ENCODE measurements around the gene CDK2.

The CDK2 gene

DNA sequence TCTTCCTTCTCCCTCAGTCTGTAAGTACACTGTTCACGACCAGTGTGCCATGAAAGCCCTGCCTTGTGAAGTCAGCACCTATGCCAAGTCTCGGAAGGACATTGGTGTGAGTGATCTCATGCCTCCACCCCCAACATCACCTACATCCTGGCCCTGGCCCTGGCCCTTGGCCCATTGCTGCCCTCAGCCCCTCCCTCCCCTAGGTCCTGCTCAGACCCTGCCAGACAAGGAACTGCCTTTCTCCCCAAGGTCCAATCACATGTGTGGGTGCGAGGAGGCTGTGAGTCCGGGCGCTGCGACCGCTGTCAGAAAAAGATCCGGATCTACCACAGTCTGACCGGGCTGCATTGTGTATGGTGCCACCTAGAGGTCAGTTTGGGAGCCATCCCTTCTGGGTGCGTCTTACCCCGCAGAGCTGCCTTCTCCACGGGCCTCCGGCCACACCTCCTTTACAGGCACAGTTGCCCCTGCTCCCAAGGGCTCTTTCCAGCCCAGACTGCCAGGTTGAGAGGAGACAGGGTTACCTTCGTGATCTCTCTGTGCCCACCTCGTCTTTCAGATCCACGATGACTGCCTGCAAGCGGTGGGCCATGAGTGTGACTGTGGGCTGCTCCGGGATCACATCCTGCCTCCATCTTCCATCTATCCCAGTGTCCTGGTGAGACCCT lies 26.4 kb upstream of the CDK2 start:
- H3K27ac ChIP-seq (ENCODE audit: low read depth, low read length): no peak overlapping the region
- H3K4me3 ChIP-seq (ENCODE audit: low read depth, low read length): no peak overlapping the region
- H3K9ac ChIP-seq (ENCODE audit: low read length): no peak overlapping the region
- H3K27me3 ChIP-seq (ENCODE audit: control insufficient read depth, insufficient read depth, low read length): 0 out of 2 replicates have a peak, but pooled peaks cover under 1% of the 10 kb centered on the region
- no peaks in the 10 kb centered on the region for H3K9me3 ChIP-seq (ENCODE audit: control insufficient read depth, insufficient read depth, low read depth, low read length)
- H3K36me3 ChIP-seq (ENCODE audit: control insufficient read depth, insufficient read depth, low read length): no peaks in the 10 kb centered on the region
- H3K4me1 ChIP-seq (ENCODE audit: control insufficient read depth, insufficient read depth, low read length): peaks cover 4% of the 10 kb centered on the region; the same call in 1 of the 2 replicates

DNA sequence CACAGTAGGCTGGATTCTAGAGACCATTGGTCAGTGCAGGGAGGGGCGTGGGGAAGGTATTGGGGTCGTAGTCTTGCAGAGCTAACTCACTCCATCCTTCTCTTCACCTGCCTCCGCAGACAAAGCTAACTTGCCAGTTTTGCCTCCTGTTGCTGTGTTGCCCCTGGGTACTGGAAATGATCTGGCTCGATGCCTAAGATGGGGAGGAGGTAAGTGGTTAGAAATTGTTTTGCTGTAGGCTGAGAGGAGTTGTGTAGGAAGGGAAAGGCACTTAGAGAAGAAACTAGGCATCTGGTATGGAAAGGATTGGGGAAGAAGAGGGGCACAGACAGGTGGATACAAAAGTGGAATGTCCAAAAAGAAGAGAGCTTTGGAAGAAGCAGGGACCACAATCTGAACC lies 24.6 kb upstream of the CDK2 start:
- H3K27me3 ChIP-seq (ENCODE audit: control insufficient read depth, insufficient read depth, low read length): no peaks in the 10 kb centered on the region
- H3K9ac ChIP-seq (ENCODE audit: low read length): no peak overlapping the region
- H3K36me3 ChIP-seq (ENCODE audit: control insufficient read depth, insufficient read depth, low read length): no peaks in the 10 kb centered on the region
- H3K4me1 ChIP-seq (ENCODE audit: control insufficient read depth, insufficient read depth, low read length): peaks cover 4% of the 10 kb centered on the region; the same call in 1 of the 2 replicates
- no peak overlapping the region for H3K27ac ChIP-seq (ENCODE audit: low read depth, low read length)
- no peak overlapping the region for H3K4me3 ChIP-seq (ENCODE audit: low read depth, low read length)
- no peaks in the 10 kb centered on the region for H3K9me3 ChIP-seq (ENCODE audit: control insufficient read depth, insufficient read depth, low read depth, low read length)

DNA sequence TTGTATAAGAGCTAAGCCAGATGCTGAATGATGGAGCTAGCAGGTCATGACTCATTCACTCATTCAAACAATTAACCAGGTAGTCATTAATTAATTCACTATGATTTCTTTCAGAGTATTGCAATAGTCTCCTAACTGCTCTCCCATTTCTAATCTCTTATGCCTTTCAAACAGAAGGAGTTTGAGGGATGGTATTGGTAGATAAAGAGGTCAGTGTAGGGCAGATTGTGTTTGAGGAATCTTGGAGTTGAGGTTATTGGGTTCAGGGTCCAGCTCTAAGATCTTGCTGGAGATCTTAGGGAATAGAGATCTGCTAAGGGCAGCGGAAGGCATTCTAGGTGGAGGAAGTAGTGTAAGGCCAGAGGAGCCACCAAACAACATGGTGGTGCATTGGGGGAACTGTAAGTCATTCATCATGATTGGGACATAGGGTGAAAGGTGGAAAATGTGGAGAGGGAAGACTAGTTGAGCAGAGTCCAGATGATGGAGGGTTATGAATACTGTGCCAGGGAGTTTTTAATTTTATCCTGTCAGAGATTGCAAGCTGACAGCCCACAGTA lies 24.0 kb upstream of the CDK2 start:
- Histone ChIP-seq H3K9me3 (ENCODE audit: control insufficient read depth, insufficient read depth, low read depth, low read length) (no peaks in the 10 kb centered on the region), H3K9ac (ENCODE audit: low read length) (no peak overlapping the region), H3K27ac (ENCODE audit: low read depth, low read length) (no peak overlapping the region), H3K27me3 (ENCODE audit: control insufficient read depth, insufficient read depth, low read length) (no peaks in the 10 kb centered on the region), H3K4me1 (ENCODE audit: control insufficient read depth, insufficient read depth, low read length) (peaks cover 4% of the 10 kb centered on the region; the same call in 1 of the 2 replicates), H3K36me3 (ENCODE audit: control insufficient read depth, insufficient read depth, low read length) (no peaks in the 10 kb centered on the region), H3K4me3 (ENCODE audit: low read depth, low read length) (no peak overlapping the region)

DNA sequence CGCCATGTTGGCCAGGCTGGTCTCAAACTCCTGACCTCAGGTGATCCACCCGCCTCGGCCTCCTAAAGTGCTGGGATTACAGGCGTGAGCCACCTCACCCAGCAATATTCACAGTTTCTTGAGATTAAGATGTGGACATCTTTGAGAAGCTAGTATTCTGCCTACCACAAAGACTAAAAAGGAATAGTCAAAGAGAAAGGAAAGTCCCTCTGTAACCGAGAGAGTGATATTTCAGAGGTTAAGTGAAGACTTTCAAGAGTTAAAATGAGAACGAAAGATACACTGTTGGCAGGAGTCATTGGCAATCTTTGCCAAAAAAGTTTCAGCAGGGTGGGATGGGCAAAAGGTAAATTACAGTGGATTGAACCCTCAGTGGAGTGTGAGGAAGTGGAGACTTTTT lies 20.1 kb upstream of the CDK2 start:
- no peak overlapping the region for H3K9ac ChIP-seq (ENCODE audit: low read length)
- no peak overlapping the region for H3K4me3 ChIP-seq (ENCODE audit: low read depth, low read length)
- H3K36me3 ChIP-seq (ENCODE audit: control insufficient read depth, insufficient read depth, low read length): 0 out of 2 replicates have a peak, but pooled peaks cover under 1% of the 10 kb centered on the region
- no peak overlapping the region for H3K27ac ChIP-seq (ENCODE audit: low read depth, low read length)
- no peaks in the 10 kb centered on the region for H3K4me1 ChIP-seq (ENCODE audit: control insufficient read depth, insufficient read depth, low read length)
- H3K9me3 ChIP-seq (ENCODE audit: control insufficient read depth, insufficient read depth, low read depth, low read length): no peaks in the 10 kb centered on the region
- H3K27me3 ChIP-seq (ENCODE audit: control insufficient read depth, insufficient read depth, low read length): no peaks in the 10 kb centered on the region

DNA sequence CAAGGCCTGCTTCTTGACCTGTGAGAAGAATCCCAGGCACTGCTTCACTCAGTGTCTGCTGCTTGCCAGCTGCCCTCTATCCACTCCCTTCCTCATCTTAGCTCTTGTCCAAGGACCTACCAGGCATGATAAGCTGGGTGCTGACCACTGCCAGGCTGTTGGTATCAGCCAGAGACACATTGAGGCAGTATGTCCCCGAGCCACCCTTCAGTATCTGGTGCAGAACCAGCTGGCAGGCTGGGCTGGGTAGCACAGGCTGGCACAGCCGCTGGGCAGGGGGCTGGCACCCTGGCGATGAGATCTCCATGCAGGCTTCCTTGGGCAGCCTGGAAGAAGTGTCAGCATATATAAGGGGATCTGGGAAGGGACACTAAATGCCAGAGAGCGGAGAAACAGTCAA lies 11.3 kb upstream of the CDK2 start:
- Histone ChIP-seq H3K27me3 (ENCODE audit: control insufficient read depth, insufficient read depth, low read length) (no peaks in the 10 kb centered on the region), H3K27ac (ENCODE audit: low read depth, low read length) (no peak overlapping the region), H3K4me3 (ENCODE audit: low read depth, low read length) (no peak overlapping the region), H3K4me1 (ENCODE audit: control insufficient read depth, insufficient read depth, low read length) (no peaks in the 10 kb centered on the region; the same call in 1 of the 2 replicates), H3K9me3 (ENCODE audit: control insufficient read depth, insufficient read depth, low read depth, low read length) (no peaks in the 10 kb centered on the region), H3K36me3 (ENCODE audit: control insufficient read depth, insufficient read depth, low read length) (peaks cover 44% of the 10 kb centered on the region), H3K9ac (ENCODE audit: low read length) (no peak overlapping the region)

DNA sequence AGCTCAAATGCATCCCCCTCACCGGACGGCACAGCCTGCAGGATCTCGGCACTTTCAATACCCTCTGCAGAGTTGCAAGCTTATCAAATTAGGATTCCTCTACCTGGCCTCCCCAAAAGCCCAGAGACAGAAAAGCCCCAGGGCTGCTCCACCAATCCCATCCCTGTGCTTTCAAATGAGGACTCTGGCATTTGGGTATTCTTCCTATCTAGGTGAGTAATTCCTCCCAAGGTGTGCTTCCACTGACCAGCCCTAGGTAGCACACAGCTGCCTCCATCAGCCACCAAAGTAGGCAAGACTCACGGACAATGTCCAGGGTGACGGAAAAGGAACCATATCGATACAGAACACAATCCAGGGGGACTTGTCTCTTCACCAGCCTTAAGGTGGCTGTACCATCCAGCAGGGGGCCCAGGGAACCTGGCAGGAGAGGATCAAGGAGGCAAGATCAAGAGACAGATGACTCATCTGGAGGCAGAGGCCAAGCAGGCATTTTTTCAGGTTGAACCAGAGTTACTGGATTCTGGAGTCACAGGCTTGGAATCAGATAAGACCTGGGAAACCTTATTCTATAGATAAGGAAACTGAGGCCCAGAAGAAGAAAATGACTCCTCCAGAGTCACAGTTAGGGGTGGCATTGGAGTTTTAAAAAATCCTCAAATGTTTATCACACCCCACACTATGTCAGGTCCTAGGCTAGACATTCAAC lies 10.7 kb upstream of the CDK2 start:
- Histone ChIP-seq H3K9me3 (ENCODE audit: control insufficient read depth, insufficient read depth, low read depth, low read length) (no peaks in the 10 kb centered on the region), H3K36me3 (ENCODE audit: control insufficient read depth, insufficient read depth, low read length) (peaks cover 44% of the 10 kb centered on the region), H3K9ac (ENCODE audit: low read length) (no peak overlapping the region), H3K27me3 (ENCODE audit: control insufficient read depth, insufficient read depth, low read length) (no peaks in the 10 kb centered on the region), H3K27ac (ENCODE audit: low read depth, low read length) (no peak overlapping the region), H3K4me1 (ENCODE audit: control insufficient read depth, insufficient read depth, low read length) (no peaks in the 10 kb centered on the region; the same call in 1 of the 2 replicates), H3K4me3 (ENCODE audit: low read depth, low read length) (no peak overlapping the region)

DNA sequence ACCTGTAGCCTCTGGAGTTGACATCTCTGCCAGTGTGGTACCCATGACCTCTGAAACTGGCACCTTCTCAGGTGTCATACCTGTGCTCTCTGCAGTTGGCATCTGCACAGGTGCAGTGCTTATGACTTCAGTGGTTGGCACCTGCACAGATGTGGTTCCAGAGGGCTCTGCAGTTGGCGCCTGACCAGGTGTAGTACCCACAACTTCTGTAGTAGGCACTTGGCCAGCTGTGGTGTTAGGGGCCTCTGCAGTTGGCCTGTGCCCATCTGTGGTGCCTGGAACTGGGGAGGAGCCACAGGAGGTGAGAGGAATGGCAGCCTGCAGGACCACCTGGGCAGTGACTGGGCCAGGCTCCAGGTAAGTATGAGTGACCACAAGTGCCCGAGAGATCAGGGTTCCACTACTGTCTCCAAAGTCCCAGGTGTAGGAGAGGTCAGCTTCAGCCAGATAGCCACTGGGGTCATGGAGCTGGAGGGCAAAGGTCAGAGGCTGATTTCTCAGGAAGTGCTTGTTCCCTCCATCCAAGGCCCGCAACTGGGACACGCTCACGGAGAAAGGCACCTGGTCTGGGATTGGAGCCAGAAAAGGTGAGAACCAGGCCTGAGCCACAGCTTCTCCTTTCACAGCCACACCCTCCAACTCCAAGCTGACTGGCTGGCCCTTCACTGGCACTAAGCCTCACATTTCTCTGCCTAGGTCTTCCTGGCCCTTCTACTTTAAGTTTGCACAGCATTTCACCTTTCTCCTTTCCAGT lies 9.3 kb upstream of the CDK2 start:
- Histone ChIP-seq H3K4me3 (ENCODE audit: low read depth, low read length) (no peak overlapping the region), H3K27me3 (ENCODE audit: control insufficient read depth, insufficient read depth, low read length) (no peaks in the 10 kb centered on the region), H3K9me3 (ENCODE audit: control insufficient read depth, insufficient read depth, low read depth, low read length) (no peaks in the 10 kb centered on the region), H3K27ac (ENCODE audit: low read depth, low read length) (no peak overlapping the region), H3K9ac (ENCODE audit: low read length) (no peak overlapping the region), H3K4me1 (ENCODE audit: control insufficient read depth, insufficient read depth, low read length) (no peaks in the 10 kb centered on the region; the same call in 1 of the 2 replicates), H3K36me3 (ENCODE audit: control insufficient read depth, insufficient read depth, low read length) (peaks cover 37% of the 10 kb centered on the region)

DNA sequence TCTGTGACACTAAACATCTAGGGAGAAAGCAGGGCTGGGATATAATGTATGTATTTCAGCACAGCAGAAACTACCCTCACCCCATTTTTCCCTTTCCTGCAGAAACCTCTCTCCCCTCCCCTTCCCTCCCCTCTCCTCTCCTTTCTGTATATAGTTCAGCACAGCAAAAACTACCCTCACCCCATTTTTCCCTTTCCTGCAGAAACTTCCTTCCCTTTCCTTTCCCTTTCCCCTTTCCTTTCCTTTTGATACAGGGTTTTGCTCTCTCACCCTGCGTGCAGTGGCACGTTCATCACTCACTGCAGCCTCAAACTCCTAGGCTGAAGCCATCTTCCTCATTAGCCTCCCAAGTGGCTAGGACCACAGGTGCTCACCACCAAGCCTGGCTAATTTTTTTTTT lies 2.9 kb upstream of the CDK2 start:
- Histone ChIP-seq H3K27ac (ENCODE audit: low read depth, low read length) (no peak overlapping the region), H3K4me1 (ENCODE audit: control insufficient read depth, insufficient read depth, low read length) (peaks cover 18% of the 10 kb centered on the region)

DNA sequence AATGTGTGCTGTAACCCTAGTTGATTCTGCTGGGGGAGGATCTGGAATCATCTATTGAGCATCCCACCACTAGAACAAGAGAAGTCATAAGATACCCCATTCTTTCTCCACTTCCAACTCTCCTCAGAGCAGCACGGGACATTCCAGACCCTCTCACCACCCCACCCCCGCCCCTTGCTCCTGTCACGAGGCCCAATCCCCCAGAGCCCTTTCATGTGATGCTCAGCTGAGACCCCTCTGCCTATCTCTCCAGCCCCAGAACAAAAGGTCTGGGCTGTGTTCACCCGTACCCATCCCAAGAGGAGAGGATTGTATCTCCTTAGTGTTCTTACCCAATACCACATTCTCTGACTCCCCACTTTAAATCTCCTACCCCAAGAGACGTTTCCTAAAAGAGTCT lies 1.4 kb upstream of the CDK2 start:
- peaks cover 22% of the 10 kb centered on the region for H3K36me3 ChIP-seq (ENCODE audit: control insufficient read depth, insufficient read depth, low read length)
- peaks cover 18% of the 10 kb centered on the region for H3K4me1 ChIP-seq (ENCODE audit: control insufficient read depth, insufficient read depth, low read length)
- no peak overlapping the region for H3K27ac ChIP-seq (ENCODE audit: low read depth, low read length)
- H3K9ac ChIP-seq (ENCODE audit: low read length): no peak overlapping the region
- H3K9me3 ChIP-seq (ENCODE audit: control insufficient read depth, insufficient read depth, low read depth, low read length): no peaks in the 10 kb centered on the region
- no peaks in the 10 kb centered on the region for H3K27me3 ChIP-seq (ENCODE audit: control insufficient read depth, insufficient read depth, low read length)
- H3K4me3 ChIP-seq (ENCODE audit: low read depth, low read length): peak overlapping the region; percentile 94

More for the DNA sequence above, 2.9 kb upstream of the CDK2 start:
- peaks cover 9% of the 10 kb centered on the region for H3K36me3 ChIP-seq (ENCODE audit: control insufficient read depth, insufficient read depth, low read length)
- H3K9ac ChIP-seq (ENCODE audit: low read length): no peak overlapping the region
- H3K4me3 ChIP-seq (ENCODE audit: low read depth, low read length): no peak overlapping the region
- no peaks in the 10 kb centered on the region for H3K9me3 ChIP-seq (ENCODE audit: control insufficient read depth, insufficient read depth, low read depth, low read length)
- no peaks in the 10 kb centered on the region for H3K27me3 ChIP-seq (ENCODE audit: control insufficient read depth, insufficient read depth, low read length)

DNA sequence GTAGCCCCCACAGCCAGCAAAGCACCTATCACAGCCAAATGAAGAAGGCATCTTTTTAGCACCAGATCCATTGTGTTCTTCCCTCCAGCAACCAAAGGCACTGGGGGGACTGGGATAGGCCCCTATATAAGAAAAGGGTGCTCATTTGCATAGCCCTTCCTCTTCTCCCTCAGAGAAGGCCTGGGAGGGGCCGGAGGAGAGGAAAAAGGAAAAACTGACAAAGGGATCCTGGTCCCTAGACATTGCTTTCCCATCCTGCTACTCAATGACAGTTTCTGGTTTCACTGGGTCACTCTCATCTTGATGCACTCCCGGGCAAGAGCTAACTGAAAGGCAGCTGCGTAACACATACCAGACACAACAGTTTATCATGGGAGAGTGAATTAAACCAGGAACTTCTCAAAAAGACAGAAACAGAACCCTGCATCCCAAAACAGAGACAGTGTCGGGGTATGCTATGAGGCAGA lies 656 bp upstream of the CDK2 start, which contains the start of gene PMEL:
PMEL (minus strand) TSS at position 102 of the 467 bp plus-strand sequence; CDS start at position 71, 31 bp downstream.
- Histone ChIP-seq H3K9me3 (ENCODE audit: control insufficient read depth, insufficient read depth, low read depth, low read length) (no peaks in the 10 kb centered on the region), H3K36me3 (ENCODE audit: control insufficient read depth, insufficient read depth, low read length) (peaks cover 30% of the 10 kb centered on the region), H3K27ac (ENCODE audit: low read depth, low read length) (peak within 1 kb of the TSS; percentile 74; the same call in 1 of the 2 replicates), H3K4me3 (ENCODE audit: low read depth, low read length) (peak within 1 kb of the TSS; percentile 94), H3K27me3 (ENCODE audit: control insufficient read depth, insufficient read depth, low read length) (no peaks in the 10 kb centered on the region), H3K9ac (ENCODE audit: low read length) (peak within 1 kb of the TSS; percentile 88), H3K4me1 (ENCODE audit: control insufficient read depth, insufficient read depth, low read length) (peaks cover 18% of the 10 kb centered on the region)

Data from HUES6 (cell line).